HG03060 (cell line): ENCODE data around the gene DENND6A.

Source experiments
- ATAC-seq: cut with Tn5 transposase; IDR thresholded peaks from one replicate; pipeline ENCODE4 v1.9.1; 2021; ENCODE audit warnings: low read depth, moderate number of reproducible peaks; ENCODE audit not compliant: unreplicated experiment

Gene DENND6A

DNA sequence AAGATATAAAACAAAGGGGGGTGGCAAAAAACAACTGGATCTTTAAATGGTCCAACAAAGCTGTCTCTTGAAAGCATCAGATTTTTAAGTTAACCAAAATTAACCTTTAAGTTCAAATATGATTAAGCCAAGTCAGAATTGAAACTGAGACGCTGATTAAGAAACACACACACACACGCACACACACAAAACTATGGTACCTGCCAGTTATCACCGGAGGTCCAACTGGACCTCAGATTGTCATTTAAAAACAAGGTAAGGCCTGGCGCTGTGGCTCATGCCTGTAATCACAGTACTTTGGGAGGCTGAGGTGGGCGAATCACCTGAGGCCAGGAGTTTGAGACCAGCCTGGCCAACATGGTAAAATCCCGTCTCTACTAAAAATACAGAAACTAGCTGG, 106.1 kb downstream of the DENND6A start:
- no peak for ATAC-seq

DNA sequence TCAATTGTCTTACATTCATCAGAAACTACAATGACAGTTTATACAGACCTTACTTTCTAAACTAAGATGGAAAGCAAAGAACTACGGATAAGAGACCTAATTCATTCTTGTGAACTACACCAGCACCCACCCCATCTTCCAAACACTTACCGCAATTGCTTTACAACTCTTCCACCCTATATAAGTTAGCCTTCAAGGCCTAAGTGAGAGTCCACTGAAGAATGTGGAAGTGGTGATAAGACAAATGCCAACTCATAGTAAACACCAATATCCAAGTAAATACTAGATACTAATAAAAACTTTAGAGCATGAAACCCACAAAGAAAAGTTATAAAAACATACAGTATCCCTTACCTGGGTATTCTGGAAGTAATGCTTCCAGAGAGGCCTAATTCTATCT, 109.3 kb downstream of the DENND6A start:
- no peak for ATAC-seq

DNA sequence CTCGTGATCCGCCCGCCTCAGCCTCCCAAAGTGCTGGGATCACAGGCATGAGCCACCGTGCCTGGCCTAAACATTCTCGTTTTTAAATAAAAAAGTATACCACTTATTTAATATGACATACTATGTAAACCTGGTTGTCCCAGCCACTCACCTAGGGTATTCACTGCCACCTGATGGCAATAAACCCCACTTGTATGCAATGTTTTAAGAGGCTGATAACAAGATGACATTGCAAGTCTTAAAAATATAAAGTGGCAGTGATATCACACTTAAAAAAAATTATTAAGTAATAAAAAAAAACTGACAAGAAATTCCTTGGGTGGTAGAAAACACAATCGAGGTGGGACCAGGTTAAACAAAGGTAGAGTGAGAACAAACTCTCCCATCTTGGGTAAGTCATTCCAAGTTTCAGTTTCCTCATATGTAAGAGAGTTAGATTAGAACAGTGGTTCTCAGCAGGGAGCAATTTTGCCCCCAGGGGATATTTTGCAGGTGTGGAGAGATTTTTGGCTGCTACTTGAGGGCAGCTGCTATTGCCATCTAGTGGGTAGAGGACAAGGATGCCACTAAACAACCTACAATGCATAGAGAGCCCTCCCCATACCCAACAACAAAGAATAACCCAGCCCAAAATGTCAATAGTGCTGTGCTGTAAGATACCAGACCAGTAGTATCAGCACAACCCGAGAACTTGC, 110.3 kb downstream of the DENND6A start:
- ATAC-seq, result no peak

DNA sequence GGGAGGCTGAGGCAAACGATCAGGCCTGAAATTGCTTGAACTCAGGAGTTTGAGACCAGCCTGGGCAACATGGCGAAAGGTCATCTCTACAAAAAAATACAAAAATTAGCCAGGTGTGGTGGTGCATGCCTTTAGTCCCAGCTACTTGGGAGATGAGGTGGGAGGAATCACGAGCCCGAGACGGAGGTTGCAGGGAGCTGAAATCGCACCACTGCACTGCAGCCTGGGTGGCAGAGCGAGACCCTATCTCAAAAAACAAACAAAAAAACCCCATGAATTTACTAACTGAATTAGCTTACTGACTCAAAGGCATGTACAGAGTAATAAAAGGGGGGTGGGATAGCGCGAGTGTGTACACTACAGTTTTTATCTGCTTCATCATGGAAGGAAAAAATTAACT, 115.1 kb downstream of the DENND6A start:
- no peak for ATAC-seq

DNA sequence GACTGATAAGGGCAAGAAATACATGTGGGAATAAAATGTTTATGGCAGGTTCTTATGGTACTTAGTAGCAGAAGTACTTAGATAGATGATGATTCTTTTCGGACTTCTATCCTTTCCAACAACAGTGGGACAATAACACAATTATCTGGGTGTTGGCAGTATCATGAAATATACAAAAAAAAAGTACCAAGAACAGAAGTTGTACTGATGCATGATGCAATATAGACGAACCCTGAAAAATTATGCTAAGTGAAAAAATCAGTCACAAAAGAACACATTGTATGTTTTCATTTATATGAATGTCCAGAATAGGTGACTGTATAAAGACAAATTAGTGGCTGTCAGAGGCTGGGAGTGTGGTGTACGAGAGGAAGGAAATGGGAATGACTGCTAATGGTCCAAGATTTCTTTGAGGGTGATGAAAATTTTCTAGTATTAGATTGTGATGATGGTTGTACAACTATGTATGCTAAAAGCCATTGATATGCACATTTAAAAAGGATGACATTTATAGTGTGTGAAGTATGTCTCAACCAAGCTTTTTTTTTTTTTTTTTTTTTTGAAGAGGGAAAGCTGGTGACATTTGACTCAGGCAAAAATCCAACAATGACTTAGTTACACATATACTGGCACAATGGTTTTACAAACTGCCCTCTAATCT, 116.8 kb downstream of the DENND6A start:
- no peak for ATAC-seq
